Measurements from ENCODE around the gene CERT1. TPM values are rescaled to one million over a fixed set of nuclear protein-coding genes. Genes with fewer than 3 reads are reported as not detected.

CERT1 gene
- total RNA-seq, 1 donor: 50.3 TPM

DNA sequence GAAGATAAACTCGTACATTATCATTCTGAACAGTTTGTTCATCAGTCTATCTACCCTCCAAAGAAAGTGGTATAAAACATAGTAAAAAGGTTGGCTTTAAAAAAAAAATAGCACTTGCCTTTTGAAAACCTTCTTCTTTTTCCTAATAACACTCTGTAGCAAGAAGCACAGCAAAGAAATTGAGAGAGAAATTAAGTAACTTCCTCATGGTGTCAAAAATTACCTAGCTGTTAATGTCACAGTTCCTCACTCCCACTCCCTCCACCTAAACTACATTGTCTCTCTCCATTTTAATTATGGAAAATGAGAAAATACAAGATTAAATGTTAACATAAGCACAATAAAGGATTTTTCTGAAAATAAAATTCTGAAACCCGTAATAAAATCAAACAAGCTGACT, 72.2 kb downstream of the CERT1 start:
- H4K20me1 ChIP-seq (ENCODE audit: insufficient read depth, low read length): no peaks in the 10 kb centered on the region
- H3K27me3 ChIP-seq (ENCODE audit: insufficient read depth, low read length): no peaks in the 10 kb centered on the region
- no peak overlapping the region for H3K4me3 ChIP-seq (ENCODE audit: insufficient read depth, low read length)
- TF ChIP-seq, protein P1, sequence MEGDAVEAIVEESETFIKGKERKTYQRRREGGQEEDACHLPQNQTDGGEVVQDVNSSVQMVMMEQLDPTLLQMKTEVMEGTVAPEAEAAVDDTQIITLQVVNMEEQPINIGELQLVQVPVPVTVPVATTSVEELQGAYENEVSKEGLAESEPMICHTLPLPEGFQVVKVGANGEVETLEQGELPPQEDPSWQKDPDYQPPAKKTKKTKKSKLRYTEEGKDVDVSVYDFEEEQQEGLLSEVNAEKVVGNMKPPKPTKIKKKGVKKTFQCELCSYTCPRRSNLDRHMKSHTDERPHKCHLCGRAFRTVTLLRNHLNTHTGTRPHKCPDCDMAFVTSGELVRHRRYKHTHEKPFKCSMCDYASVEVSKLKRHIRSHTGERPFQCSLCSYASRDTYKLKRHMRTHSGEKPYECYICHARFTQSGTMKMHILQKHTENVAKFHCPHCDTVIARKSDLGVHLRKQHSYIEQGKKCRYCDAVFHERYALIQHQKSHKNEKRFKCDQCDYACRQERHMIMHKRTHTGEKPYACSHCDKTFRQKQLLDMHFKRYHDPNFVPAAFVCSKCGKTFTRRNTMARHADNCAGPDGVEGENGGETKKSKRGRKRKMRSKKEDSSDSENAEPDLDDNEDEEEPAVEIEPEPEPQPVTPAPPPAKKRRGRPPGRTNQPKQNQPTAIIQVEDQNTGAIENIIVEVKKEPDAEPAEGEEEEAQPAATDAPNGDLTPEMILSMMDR (IDR thresholded peaks at IDR 0.05; ENCODE audit: extremely low read depth, low read depth, low read length): no peak
- no peaks in the 10 kb centered on the region for H3K4me1 ChIP-seq (ENCODE audit: insufficient read depth, low read length)
- H3K9me3 ChIP-seq (ENCODE audit: low read depth, low read length): no peaks in the 10 kb centered on the region
- peaks cover 19% of the 10 kb centered on the region for H3K79me2 ChIP-seq (ENCODE audit: insufficient read depth, low read length)
- H3K36me3 ChIP-seq (ENCODE audit: insufficient read depth, low read length): no peaks in the 10 kb centered on the region
- no peak overlapping the region for H3K4me2 ChIP-seq (ENCODE audit: insufficient read depth, low read length)
- no peak overlapping the region for H2AFZ ChIP-seq (ENCODE audit: low read length)
- no peak for DNase-seq (ENCODE audit: insufficient read length, low spot score, missing footprints)
- no peak overlapping the region for H3K27ac ChIP-seq (ENCODE audit: low read depth, low read length)

GRCh38 chr5:75438722-75439121, 72.7 kb downstream of the CERT1 start:
- no peaks in the 10 kb centered on the region for H3K36me3 ChIP-seq (ENCODE audit: insufficient read depth, low read length)
- no peaks in the 10 kb centered on the region for H3K9me3 ChIP-seq (ENCODE audit: low read depth, low read length)
- no peak overlapping the region for H3K4me2 ChIP-seq (ENCODE audit: insufficient read depth, low read length)
- no peak overlapping the region for H3K4me3 ChIP-seq (ENCODE audit: insufficient read depth, low read length)
- H4K20me1 ChIP-seq (ENCODE audit: insufficient read depth, low read length): no peaks in the 10 kb centered on the region
- H3K27ac ChIP-seq (ENCODE audit: low read depth, low read length): no peak overlapping the region
- H2AFZ ChIP-seq (ENCODE audit: low read length): no peak overlapping the region
- TF ChIP-seq, protein P1 (IDR thresholded peaks at IDR 0.05; ENCODE audit: extremely low read depth, low read depth, low read length): no peak
- no peaks in the 10 kb centered on the region for H3K4me1 ChIP-seq (ENCODE audit: insufficient read depth, low read length)
- peaks cover 19% of the 10 kb centered on the region for H3K79me2 ChIP-seq (ENCODE audit: insufficient read depth, low read length)
- no peaks in the 10 kb centered on the region for H3K27me3 ChIP-seq (ENCODE audit: insufficient read depth, low read length)
- DNase-seq (ENCODE audit: insufficient read length, low spot score, missing footprints): no peak

- no peaks in the 10 kb centered on the region for H3K9me3 ChIP-seq (ENCODE audit: low read depth, low read length)
- no peak for DNase-seq (ENCODE audit: insufficient read length, low spot score, missing footprints)
- no peaks in the 10 kb centered on the region for H3K4me1 ChIP-seq (ENCODE audit: insufficient read depth, low read length)
- no peak overlapping the region for H3K27ac ChIP-seq (ENCODE audit: low read depth, low read length)
- peaks cover 5% of the 10 kb centered on the region for H3K79me2 ChIP-seq (ENCODE audit: insufficient read depth, low read length)
- H3K27me3 ChIP-seq (ENCODE audit: insufficient read depth, low read length): no peaks in the 10 kb centered on the region
- H4K20me1 ChIP-seq (ENCODE audit: insufficient read depth, low read length): no peaks in the 10 kb centered on the region
- TF ChIP-seq, protein P1 (IDR thresholded peaks at IDR 0.05; ENCODE audit: extremely low read depth, low read depth, low read length): no peak
- no peak overlapping the region for H3K4me2 ChIP-seq (ENCODE audit: insufficient read depth, low read length)
- no peaks in the 10 kb centered on the region for H3K36me3 ChIP-seq (ENCODE audit: insufficient read depth, low read length)
- no peak overlapping the region for H3K4me3 ChIP-seq (ENCODE audit: insufficient read depth, low read length)
- no peak overlapping the region for H2AFZ ChIP-seq (ENCODE audit: low read length)
These were observed 76.3 kb downstream of the CERT1 start for GRCh38 chr5:75435096-75435495.

DNA sequence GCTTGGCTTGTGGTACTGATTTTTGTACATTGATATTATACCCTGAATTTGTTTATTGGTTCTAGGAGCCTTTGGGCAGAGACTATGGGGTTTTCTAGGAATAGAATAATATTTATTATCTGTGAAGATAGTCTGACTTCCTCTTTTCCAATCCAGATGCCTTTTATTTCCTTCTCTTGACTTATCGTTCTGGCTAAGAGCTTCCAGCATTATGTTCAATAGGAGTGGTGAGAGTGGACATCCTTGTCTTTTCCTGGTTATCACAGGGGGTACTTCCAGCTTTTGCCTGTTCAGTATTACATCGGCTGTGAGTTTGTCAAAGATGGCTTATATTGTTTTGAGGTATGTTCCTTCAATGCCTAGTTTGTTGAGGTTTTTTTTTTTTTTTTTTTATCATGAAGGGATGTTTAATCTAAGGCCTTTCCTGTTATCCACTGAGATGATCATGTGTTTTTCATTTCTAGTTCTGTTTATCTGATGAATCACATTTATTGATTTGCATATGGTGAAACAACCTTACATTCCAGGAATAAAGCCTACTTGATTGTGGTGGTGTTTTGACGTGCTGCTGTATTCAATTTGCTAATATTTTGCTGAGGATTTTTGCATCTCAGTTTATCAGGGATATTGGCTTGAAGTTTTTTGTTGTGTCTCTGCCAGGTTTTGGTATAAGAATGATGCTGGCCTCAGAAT, 77.5 kb downstream of the CERT1 start:
- H3K27ac ChIP-seq (ENCODE audit: low read depth, low read length): no peak overlapping the region
- no peaks in the 10 kb centered on the region for H3K36me3 ChIP-seq (ENCODE audit: insufficient read depth, low read length)
- no peak for DNase-seq (ENCODE audit: insufficient read length, low spot score, missing footprints)
- no peaks in the 10 kb centered on the region for H3K27me3 ChIP-seq (ENCODE audit: insufficient read depth, low read length)
- no peak overlapping the region for H3K4me3 ChIP-seq (ENCODE audit: insufficient read depth, low read length)
- no peak overlapping the region for H3K4me2 ChIP-seq (ENCODE audit: insufficient read depth, low read length)
- H3K4me1 ChIP-seq (ENCODE audit: insufficient read depth, low read length): no peaks in the 10 kb centered on the region
- H3K79me2 ChIP-seq (ENCODE audit: insufficient read depth, low read length): peaks cover 11% of the 10 kb centered on the region
- no peaks in the 10 kb centered on the region for H4K20me1 ChIP-seq (ENCODE audit: insufficient read depth, low read length)
- no peak overlapping the region for H2AFZ ChIP-seq (ENCODE audit: low read length)
- TF ChIP-seq, protein P1 (IDR thresholded peaks at IDR 0.05; ENCODE audit: extremely low read depth, low read depth, low read length): no peak
- H3K9me3 ChIP-seq (ENCODE audit: low read depth, low read length): no peaks in the 10 kb centered on the region
